Loucy (cell line): ENCODE data around the gene ZFAND3.

Experiments
- EZH2phosphoT487 ChIP-seq: fragments of 200-600 bp; IDR thresholded peaks from 2 replicates; pipeline ENCODE4 v1.6.1; 2018; ENCODE audit warnings: antibody characterized with exemption, mild to moderate bottlenecking, moderate library complexity, borderline replicate concordance
- TF ChIP-seq, protein P1 (sequence below): fragments of 200-600 bp; sonication (generic); conservative IDR thresholded peaks from 2 replicates; pipeline ENCODE4 v1.5.1; 2014; ENCODE audit warnings: mild to moderate bottlenecking, antibody characterized with exemption, low read length

DNA sequence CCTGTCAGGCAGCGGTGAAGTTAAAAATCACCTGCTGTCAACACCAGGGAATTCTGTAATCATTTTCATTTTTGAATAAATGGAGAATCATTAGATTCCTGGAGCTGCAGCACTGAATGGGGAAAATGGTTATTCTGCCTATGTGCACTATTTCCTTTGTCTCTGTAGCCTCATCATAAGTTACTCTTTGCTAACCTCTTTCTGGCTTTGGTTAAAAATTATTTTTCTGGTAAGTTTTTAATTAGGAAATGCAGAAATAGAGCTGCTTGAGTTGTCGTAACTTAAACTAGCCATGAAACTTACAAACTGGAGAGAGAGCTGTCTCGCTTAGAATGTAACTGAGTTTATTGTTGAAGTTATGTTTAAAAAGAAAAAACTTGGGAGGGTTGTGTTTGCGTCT lies 28.8 kb downstream of the ZFAND3 start:
- TF ChIP-seq, protein P1, sequence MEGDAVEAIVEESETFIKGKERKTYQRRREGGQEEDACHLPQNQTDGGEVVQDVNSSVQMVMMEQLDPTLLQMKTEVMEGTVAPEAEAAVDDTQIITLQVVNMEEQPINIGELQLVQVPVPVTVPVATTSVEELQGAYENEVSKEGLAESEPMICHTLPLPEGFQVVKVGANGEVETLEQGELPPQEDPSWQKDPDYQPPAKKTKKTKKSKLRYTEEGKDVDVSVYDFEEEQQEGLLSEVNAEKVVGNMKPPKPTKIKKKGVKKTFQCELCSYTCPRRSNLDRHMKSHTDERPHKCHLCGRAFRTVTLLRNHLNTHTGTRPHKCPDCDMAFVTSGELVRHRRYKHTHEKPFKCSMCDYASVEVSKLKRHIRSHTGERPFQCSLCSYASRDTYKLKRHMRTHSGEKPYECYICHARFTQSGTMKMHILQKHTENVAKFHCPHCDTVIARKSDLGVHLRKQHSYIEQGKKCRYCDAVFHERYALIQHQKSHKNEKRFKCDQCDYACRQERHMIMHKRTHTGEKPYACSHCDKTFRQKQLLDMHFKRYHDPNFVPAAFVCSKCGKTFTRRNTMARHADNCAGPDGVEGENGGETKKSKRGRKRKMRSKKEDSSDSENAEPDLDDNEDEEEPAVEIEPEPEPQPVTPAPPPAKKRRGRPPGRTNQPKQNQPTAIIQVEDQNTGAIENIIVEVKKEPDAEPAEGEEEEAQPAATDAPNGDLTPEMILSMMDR = no peak
- no peak for TF ChIP-seq EZH2phosphoT487
